ENCODE results near the gene PNCK. TPM values are rescaled to one million over a fixed set of nuclear protein-coding genes. Genes with fewer than 3 reads are reported as not detected.

The PNCK gene
- total RNA-seq, 2 experiments from 2014 or later = 0.70 to 1.0 TPM

- POLR2A ChIA-PET = interaction anchor here (1.0 kb wide), 1 partner anchor 38 kb away, joined by 3 read pairs; no protein-coding TSS in a partner anchor
Measured at GRCh38 chrX:153648358-153649177, 25.0 kb downstream of the PNCK start.

DNA sequence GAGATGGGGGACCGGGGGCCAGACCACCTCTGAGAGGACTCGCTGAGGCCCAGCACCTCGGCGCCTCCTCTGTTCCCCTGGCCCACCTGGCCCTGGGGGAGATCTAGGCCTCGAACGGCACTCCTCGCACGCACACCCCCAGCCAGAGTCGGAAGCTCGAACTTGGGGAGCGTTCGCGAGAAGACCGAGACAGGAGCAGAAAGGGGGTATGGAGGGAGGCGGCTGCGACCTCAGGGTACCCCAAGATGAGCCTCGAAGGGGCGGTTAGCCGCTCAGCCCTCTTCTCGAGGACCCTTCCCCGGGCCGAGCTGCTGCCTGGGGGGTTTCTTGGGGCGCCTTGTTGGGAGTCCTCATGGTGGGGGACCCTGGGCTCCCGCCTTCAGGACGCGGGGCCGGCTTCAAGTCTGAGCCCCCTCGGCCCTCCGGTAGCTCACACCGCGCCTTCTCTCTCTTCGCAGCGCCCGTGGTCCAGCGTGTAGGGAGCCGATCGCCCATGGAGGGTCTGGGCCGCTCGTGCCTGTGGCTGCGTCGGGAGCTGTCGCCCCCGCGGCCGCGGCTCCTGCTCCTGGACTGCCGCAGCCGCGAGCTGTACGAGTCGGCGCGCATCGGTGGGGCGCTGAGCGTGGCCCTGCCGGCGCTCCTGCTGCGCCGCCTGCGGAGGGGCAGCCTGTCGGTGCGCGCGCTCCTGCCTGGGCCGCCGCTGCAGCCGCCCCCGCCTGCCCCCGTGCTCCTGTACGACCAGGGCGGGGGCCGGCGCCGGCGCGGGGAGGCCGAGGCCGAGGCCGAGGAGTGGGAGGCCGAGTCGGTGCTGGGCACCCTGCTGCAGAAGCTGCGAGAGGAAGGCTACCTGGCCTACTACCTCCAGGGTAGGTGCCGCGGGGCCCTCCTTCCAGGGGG is 25.9 kb downstream of the PNCK start:
- no peak for TF ChIP-seq CTCF (IDR thresholded peaks at IDR 0.05)
- no peaks in the 10 kb centered on the region for H3K9me3 Mint-ChIP-seq
- Histone ChIP-seq H3K36me3 (ENCODE audit: insufficient read depth, low read length) (no peaks in the 10 kb centered on the region), H3K4me1 (ENCODE audit: insufficient read depth, low read length) (peaks cover 24% of the 10 kb centered on the region), H3K27me3 (ENCODE audit: control insufficient read depth in 1 of 2, insufficient read depth in 2 of 2, low read length in 2 of 2) (peaks cover 37 to 40% of the 10 kb centered on the region in 2 experiments), H3K27ac (ENCODE audit: low read depth in 1 of 2, low read length in 2 of 2) (no peak overlapping the region), H3K4me3 (ENCODE audit: low read length) (no peak overlapping the region), H3K9me3 (ENCODE audit: control insufficient read depth in 1 of 2, insufficient read depth in 1 of 2, low read length in 2 of 2) (peaks cover 0 to 10% of the 10 kb centered on the region in 2 experiments)
- intact Hi-C loops (cut with DNase I, micrococcal nuclease) = loop anchor here (2.0 to 5.0 kb wide), 2 partner anchors 35 to 37 kb away; no protein-coding TSS in a partner anchor
- POLR2A ChIA-PET = interaction anchor here (1.0 kb wide), 1 partner anchor 38 kb away, joined by 3 read pairs; no protein-coding TSS in a partner anchor
- ATAC-seq (ENCODE audit: poor library complexity) (peak; percentile 24), DNase-seq (peak in 1 of 14 experiments; percentile 26)
- peak overlapping the region; percentile 45 for H3K4me3 Mint-ChIP-seq
- H3K27ac Mint-ChIP-seq = no peak overlapping the region
- H3K4me1 Mint-ChIP-seq (ENCODE audit: low read depth) = no peaks in the 10 kb centered on the region
- CTCF ChIA-PET = no interaction called here
- H3K36me3 Mint-ChIP-seq (ENCODE audit: low read depth) = no peaks in the 10 kb centered on the region
- H3K27me3 Mint-ChIP-seq = peaks cover 26% of the 10 kb centered on the region

More at GRCh38 chrX:153648358-153649177, 25.0 kb downstream of the PNCK start:
- Mint-ChIP-seq H3K4me3 (no peak overlapping the region), H3K9me3 (no peaks in the 10 kb centered on the region), H3K36me3 (ENCODE audit: low read depth) (no peaks in the 10 kb centered on the region), H3K27me3 (peaks cover 17% of the 10 kb centered on the region), H3K27ac (no peak overlapping the region), H3K4me1 (ENCODE audit: low read depth) (no peaks in the 10 kb centered on the region)
- intact Hi-C loops (cut with DNase I, micrococcal nuclease) = loop anchor here (1.0 to 5.0 kb wide), 3 partner anchors 36 to 93 kb away; no protein-coding TSS in a partner anchor
- no peak overlapping the region for H3K27ac ChIP-seq (ENCODE audit: low read depth in 1 of 2, low read length in 2 of 2)
- TF ChIP-seq CTCF (IDR thresholded peaks at IDR 0.05) = no peak
- ATAC-seq (ENCODE audit: poor library complexity) (no peak), DNase-seq (no peak)
- peaks cover 0 to 10% of the 10 kb centered on the region in 2 experiments for H3K9me3 ChIP-seq (ENCODE audit: control insufficient read depth in 1 of 2, insufficient read depth in 1 of 2, low read length in 2 of 2)
- CTCF ChIA-PET = interaction anchor here (1.1 to 1.2 kb wide), 2 partner anchors 17 to 68 kb away, joined by 3 read pairs; no protein-coding TSS in a partner anchor
- peaks cover 30 to 31% of the 10 kb centered on the region in 2 experiments for H3K27me3 ChIP-seq (ENCODE audit: control insufficient read depth in 1 of 2, insufficient read depth in 2 of 2, low read length in 2 of 2)
- H3K4me3 ChIP-seq (ENCODE audit: low read length) = no peak overlapping the region
- no peaks in the 10 kb centered on the region for H3K36me3 ChIP-seq (ENCODE audit: insufficient read depth, low read length)
- H3K4me1 ChIP-seq (ENCODE audit: insufficient read depth, low read length) = peaks cover 15% of the 10 kb centered on the region

Data from CD4-positive, alpha-beta T cell (primary cell).